ENCODE data around the gene COL19A1.

Gene COL19A1

DNA sequence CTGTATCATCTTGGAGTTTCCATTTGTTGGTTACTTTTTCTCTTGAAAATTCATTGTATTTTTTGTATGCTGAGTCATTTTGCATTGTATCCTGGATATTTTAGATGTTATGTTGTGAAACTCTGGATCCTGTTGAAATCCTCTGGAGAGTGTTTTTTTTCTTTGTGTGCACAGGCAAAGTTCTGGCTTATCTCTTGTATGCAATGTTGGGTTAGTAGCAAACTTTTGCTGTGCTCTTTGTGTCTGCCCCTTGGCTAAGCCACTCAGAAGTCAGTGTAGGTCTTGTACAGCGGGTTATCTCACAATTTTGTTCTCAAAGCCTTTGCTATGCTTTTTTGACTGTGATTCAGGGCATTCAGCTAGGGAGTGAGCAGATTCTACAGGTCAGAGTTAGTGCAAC lies 40.5 kb upstream of the COL19A1 start:
- TF ChIP-seq CTCF (IDR thresholded peaks at IDR 0.05; ENCODE audit: insufficient read depth, low read depth, low read length, missing control alignments), result no peak
- H3K4me3 ChIP-seq (ENCODE audit: low read length), result no peak overlapping the region
- DNase-seq (ENCODE audit: low read depth), result peak; percentile 18

GRCh38 chr6:69827276-69827893 lies 39.0 kb upstream of the COL19A1 start:
- peak; percentile 14 for DNase-seq (ENCODE audit: low read depth)
- H3K4me3 ChIP-seq (ENCODE audit: low read length), result no peak overlapping the region
- TF ChIP-seq CTCF (IDR thresholded peaks at IDR 0.05; ENCODE audit: insufficient read depth, low read depth, low read length, missing control alignments), result no peak

GRCh38 chr6:69832558-69832957 lies 33.8 kb upstream of the COL19A1 start:
- H3K4me3 ChIP-seq (ENCODE audit: low read length), result no peak overlapping the region
- no peak for DNase-seq (ENCODE audit: low read depth)
- TF ChIP-seq CTCF (IDR thresholded peaks at IDR 0.05; ENCODE audit: insufficient read depth, low read depth, low read length, missing control alignments), result no peak

DNA sequence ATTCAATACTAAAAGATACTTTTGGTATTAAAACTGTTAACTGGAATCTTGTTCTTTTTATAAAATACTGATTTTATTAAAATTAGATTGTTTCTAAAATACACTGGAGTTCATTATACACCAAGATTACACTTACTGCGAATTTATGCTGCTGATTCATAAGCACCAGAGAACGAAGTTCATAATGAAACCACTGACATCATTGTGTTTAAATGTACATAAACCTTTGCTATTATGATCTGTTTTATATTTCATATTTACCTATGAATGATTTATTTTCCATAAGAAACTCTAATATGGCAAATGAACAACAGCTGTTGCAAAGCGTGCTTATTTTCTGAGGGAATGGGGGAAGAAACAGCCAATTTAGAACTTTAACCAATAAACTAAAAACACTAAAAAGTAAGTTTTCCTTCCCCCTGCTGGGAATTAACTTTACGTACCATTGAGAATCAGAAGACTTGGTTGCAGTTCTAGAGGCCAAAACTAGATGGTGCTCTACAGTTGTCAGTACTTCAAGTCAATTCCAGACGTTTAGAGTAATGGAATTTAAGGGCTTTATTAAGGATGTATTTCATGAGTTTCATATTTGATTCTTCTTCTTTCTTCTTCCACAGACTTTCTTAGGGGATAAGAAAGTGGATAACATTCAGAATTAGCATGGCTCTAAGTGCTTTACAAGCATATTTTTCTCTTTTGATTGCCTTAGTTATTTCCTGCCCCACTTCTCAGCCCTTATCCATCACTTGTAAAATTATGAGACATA lies 30.8 kb upstream of the COL19A1 start:
- no peak overlapping the region for H3K4me3 ChIP-seq (ENCODE audit: low read length)
- peak; percentile 90 for TF ChIP-seq CTCF (IDR thresholded peaks at IDR 0.05; ENCODE audit: insufficient read depth, low read depth, low read length, missing control alignments)
- peak; percentile 76 for DNase-seq (ENCODE audit: low read depth)

- no peak for DNase-seq (ENCODE audit: low read depth)
- H3K4me3 ChIP-seq (ENCODE audit: low read length), result no peak overlapping the region
- TF ChIP-seq CTCF (IDR thresholded peaks at IDR 0.05; ENCODE audit: insufficient read depth, low read depth, low read length, missing control alignments), result no peak
Observed at GRCh38 chr6:69841862-69842261, 24.5 kb upstream of the COL19A1 start.

DNA sequence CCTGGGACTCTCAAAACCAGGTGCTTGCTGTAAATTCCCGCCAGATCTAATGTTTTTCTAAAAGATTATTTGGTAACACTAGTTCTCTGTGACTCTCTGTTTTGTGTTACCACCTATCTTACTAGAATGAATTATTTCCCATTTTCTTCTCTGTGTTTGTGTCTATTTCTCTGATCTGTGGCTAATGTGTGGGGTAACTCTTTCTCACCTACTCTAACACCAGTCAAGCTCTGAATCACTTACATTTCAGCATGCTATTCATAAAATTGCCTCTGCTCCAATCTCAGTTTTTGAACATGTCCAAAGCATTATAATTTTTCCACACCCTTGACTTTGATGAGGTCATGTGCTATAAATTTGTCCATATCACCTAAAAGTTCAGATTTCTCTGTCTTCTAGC lies 23.2 kb upstream of the COL19A1 start:
- no peak for DNase-seq (ENCODE audit: low read depth)
- no peak overlapping the region for H3K4me3 ChIP-seq (ENCODE audit: low read length)
- TF ChIP-seq CTCF (IDR thresholded peaks at IDR 0.05; ENCODE audit: insufficient read depth, low read depth, low read length, missing control alignments), result no peak

GRCh38 chr6:69846312-69846711 lies 20.0 kb upstream of the COL19A1 start:
- H3K4me3 ChIP-seq (ENCODE audit: low read length), result no peak overlapping the region
- no peak for DNase-seq (ENCODE audit: low read depth)
- no peak for TF ChIP-seq CTCF (IDR thresholded peaks at IDR 0.05; ENCODE audit: insufficient read depth, low read depth, low read length, missing control alignments)
